ENCODE data around the gene OTULINL. TPM values are rescaled to one million over a fixed set of nuclear protein-coding genes. Genes with fewer than 3 reads are reported as not detected.

OTULINL gene
- total and polyA plus RNA-seq, 2 of the 8 experiments (the other 6 are each of a cell fraction or from before 2014, with no cell fraction given): 3.1 to 8.3 TPM

- TF ChIP-seq CHD7 (IDR thresholded peaks at IDR 0.05; ENCODE audit: insufficient replicate concordance, low read length): no peak
- no peak for TF ChIP-seq CBX5 (IDR thresholded peaks at IDR 0.05; ENCODE audit: low read depth, low read length)
- no peak for TF ChIP-seq KDM1A (IDR thresholded peaks at IDR 0.05; ENCODE audit: borderline replicate concordance, low read length)
- no peak for TF ChIP-seq SUZ12 (IDR thresholded peaks at IDR 0.05; ENCODE audit: low read length)
- TF ChIP-seq RBBP5 (IDR thresholded peaks at IDR 0.05; ENCODE audit: borderline replicate concordance, low read depth, low read length): no peak; the same call in 1 of the 2 replicates
- TF ChIP-seq RNF2 (IDR thresholded peaks at IDR 0.05; ENCODE audit: borderline replicate concordance, low read depth, low read length, missing control alignments, poor library complexity, severe bottlenecking): no peak
- no peak for TF ChIP-seq SP2 (IDR thresholded peaks at IDR 0.05; ENCODE audit: low read length)
- no peak for TF ChIP-seq GABPA (IDR thresholded peaks at IDR 0.05; ENCODE audit: borderline replicate concordance, insufficient read depth, low read length)
- TF ChIP-seq FOSL1 (IDR thresholded peaks at IDR 0.05; ENCODE audit: insufficient read depth, low read depth, low read length): no peak
Observed at GRCh38 chr5:14581891-14582796, 552 bp downstream of the OTULINL start (continued).

All from H1 (cell line).